Stimulated activated CD8-positive, alpha-beta memory T cell treated with anti-CD3 and anti-CD28 coated beads, Interleukin-15, amount 100 ng/mL, for 24 hours (primary cell): Measurements from ENCODE around the gene DNAH14.
A peak's percentile ranks its signal among the peaks of the same experiment; 100 is the strongest.

Experiments used
- DNase-seq: peaks from one replicate; pipeline ENCODE4 v3.0.0-alpha.2; 2020; ENCODE audit warnings: low read depth

Gene DNAH14

DNA sequence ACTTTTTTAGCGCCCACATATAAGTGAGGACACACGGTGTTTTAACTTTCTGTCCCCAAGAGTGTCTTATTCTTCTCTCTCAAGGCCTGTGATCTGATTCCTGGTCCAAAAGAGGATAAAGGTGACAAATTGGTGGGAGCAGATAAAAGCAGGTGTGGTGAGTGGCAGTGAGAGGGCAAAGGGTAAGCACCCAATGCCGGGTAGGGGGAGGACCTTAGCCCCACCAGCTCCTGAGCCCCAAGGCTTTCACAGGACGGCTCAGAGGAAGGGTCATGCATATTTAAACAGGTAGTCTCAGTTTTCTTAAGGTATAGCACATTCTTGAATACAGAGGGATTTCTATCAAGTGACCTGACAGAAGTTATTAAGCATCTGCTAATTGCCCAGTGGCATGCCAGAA lies 478.8 kb downstream of the DNAH14 start:
- no peak for DNase-seq

DNA sequence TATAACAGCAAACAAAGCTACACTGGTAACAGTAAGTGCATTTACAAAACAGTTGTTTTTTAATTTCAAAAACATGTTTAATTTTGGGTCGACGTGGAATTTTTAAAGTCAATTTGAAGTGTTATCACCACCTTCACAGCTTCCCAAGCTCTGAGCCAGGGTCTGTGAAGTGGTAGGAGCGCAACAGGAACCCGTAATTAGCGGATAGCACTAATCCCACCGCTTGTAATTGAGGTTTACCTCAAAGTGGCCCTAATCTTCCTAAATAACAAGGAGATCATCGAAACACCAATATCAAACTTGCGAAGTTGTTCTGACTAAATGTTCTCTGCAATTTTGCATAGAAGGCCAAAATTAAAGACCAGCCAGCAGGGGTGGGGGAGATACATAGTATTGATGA lies 479.6 kb downstream of the DNAH14 start:
- DNase-seq = no peak

DNA sequence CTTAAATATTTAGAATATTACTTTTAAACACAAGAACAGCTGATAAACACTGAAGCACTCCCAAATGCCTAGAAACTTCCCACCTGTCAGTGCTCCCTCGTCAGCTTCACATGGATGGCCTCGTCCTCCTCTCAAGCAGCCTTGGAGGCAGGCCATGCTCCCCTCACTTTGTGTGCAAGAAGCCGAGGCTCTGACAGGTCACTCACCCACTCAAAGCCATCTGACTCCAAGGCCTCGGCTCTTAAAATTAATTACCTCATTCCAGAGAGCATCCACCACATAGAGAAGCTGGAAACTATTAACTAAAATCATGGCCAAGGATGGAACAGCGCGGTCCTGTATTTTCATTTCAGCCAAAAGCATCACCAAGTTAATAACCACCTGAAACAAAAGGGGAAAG lies 480.6 kb downstream of the DNAH14 start:
- DNase-seq = no peak

DNA sequence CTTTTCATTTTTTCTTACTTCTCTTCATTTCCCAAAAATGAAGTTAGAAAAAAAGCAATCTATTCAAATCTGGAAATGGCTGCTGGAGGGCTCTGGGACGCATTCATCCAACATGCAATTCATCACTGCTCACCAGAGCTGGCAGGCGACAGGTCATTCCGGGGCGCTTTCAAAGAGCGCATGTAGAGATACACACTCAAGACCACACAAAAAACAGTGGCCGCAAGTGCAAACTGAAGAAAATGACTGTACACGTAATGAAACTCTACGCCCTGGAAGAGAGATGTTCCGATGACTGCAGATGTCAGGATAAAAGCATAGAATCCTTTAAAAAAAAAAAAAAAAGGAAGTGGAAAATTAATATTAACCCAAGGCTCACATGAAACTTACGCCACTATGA lies 482.8 kb downstream of the DNAH14 start:
- no peak for DNase-seq

DNA sequence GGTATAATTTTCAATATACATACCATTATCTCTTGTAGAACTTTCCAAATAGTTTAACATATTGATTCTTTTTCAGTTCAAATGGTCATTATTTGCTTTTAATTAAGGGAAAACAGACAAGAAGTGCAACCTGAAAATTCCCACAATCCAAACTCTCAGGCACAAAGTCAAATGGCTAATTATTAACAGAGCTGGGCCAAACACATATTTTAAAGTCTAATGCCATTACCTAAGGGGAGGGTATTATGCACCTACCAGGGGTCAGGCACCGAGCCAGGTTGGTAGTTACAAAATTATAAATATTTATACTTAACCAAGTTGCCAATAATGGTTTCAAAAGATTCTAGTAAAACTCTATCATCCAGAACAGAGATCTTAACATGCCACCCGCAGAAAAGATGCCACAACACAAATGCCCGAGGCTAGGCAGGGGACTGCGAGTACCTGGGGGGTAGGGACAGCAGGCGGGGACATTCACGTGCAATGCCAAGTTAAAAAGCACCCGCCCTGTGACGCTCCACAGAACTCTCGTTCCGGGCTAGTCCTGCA lies 483.4 kb downstream of the DNAH14 start:
- no peak for DNase-seq

DNA sequence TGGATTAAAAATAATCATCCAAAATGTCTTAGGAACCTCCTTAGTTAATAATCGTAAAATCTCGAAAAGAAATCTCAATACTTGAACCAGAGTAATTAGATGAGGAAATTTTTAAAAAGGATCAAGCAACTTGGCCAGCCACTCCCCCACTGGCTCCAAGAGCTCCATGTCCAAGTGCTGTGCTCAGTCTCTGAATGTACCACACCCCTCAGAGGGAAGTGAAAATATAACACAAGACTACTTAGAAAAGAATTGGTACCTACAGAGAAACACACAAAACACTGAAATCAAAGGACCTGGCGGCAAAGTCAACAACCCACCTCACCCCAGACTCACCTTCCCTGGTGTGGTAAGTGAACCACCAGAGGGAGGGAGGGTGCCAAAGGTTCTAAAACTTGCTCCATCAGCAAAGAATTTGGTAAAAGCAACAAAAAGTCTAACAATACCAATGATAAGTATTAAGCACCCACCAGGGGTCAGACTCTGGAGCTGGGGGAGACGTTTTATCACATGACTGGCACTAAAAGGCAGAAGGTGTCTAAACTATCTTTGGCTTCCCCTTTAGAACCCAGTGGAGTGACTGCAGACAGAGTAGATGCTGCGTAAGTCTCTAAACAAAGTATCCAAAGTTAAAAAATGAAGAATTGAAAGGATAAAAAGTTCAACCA lies 484.4 kb downstream of the DNAH14 start:
- DNase-seq = no peak

DNA sequence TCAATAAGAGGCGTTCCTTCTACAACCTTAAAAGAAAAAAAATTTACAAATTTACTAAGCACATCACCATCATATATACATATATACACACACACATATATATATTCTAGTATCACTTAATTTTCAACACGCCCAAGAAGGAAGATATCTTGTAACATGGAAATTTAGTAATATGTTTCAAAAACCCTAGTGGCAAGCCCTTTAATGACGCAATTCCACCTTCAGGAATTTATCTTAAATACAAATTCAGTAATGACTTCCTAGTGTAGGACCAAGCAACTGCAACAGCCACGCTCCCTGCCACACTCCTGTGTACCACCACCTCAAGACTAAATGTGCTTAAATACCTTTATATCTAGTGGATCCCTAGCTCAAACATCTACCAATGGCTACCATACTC lies 485.8 kb downstream of the DNAH14 start:
- no peak for DNase-seq

DNA sequence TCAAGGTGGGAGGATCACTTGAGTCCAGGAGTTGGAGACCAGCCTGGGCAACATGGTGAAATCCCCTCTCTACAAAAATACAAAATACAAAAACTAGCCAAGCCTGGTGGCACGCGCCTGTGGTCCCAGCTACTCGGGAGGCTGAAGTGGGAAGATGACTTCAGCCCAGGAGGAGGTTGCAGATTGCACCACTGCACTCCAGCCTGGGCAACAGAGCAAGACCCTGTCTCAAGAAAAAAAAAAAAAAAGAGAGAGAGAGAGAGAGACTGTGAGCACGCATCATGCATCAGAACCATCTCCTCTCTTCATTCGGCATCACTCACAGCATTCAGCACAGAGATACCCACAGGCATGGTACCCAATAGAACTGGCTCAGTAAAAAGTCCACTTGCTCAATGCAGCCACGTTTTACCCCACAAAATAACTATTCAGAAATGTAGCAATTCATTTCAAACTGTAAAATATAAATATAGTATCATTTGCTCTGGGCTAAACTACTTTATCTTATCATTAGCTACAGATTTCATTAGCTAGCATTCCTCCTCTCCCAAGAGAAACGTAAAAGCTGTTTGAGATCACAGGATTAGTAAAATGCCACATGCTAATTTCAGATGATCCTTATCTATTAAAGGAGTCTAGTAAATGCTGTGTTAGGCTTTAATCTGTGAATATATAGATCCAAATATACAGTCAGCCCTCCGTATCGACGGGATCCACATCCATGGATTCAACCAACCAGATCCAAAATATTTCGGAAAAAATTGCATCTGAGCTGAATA lies 486.7 kb downstream of the DNAH14 start:
- DNase-seq = no peak

DNA sequence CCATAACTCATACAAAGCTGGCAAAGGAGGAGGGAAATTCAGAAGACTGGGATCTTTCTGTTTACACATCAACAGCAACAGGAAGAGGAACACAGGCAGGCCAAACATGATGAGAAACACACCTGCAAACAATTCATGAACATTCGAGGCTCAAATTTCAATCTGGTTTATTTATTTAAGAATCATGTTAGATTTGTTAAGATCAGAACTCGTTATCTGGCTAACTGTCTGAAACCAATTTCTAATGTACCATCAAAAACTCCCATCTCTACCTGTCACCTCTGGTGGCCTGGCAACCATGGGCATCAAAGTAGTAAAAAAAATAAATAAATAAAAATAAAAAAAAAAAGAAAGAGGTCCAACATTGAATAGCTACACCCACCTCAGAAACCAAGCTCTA lies 488.6 kb downstream of the DNAH14 start:
- DNase-seq = no peak

DNA sequence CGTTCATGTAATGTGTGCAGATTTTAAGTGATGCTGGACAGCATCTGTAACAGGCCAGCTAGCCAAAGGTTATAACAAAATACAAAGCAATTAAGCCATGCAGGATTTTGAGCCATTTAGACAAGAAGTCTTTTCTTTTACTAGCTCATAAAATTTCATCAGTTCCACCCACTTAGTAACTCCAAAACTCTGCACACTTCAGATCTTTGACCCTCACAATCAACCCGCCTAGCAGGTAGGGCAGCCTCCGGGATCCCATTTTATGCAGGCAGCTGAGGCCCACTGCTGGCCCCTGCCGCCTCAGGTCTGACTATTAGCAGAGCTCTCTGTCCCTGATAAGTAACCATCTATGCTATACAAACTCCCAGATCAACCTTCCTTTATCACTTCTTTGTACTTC lies 489.1 kb downstream of the DNAH14 start:
- DNase-seq = no peak

DNA sequence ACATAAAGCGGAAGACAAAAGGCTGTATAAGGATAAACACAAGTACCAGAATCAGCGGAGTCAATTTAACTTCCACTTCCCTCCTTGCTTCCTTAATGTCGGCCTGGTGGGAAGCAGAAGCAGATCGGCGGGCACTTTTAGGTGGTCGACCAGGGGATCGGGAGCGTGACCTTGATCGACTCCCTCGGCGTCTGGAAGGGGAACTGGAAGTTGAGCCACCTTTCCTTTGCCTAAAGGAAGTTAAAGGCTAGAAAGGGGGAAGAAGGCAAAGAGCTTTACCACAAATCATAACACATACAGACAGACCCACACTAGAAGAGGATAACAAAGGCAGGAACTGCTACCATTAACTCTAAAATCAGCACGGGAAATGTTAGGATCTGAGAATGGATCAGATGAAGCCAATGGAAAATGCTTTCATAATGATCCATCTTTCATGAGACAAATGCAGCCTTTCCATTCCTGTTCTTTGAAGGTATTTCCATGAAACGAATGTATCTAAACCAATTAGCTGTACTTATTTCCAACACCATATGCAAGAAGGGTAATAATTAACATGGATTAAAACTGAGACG lies 492.6 kb downstream of the DNAH14 start:
- DNase-seq = no peak

DNA sequence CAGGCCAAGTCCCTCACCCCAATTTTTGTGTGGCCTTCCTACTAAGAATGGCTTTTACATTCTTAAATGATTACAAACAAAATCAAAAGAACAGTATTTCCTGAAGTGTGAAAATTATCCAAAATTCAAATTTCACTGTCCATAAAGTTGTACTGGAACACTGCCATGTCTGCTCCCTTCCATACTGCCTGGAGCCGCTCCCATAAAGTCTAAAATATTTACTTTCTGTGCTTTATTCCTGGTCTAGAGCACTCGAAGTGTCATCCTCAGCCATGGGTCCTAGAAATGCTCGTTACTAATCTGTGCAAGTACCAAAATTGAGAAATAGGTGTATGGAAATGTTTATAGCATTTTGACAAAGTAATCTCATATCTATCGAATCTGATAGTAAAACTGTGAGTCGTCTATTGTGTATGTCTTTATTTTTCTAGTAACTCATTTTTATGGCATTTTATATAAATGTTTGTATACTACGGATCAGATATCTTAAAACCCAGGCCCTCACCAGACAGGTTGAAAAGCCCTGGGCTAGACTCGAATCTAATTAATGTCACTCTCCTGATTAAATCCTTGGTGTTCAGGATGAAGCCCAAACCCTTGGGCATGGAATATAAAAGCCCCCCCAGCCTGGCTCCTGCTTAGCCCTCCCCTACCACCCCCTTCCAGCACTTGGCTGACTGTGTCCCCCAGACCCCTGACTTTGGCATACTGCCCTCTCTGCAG lies 493.5 kb downstream of the DNAH14 start:
- no peak for DNase-seq

DNA sequence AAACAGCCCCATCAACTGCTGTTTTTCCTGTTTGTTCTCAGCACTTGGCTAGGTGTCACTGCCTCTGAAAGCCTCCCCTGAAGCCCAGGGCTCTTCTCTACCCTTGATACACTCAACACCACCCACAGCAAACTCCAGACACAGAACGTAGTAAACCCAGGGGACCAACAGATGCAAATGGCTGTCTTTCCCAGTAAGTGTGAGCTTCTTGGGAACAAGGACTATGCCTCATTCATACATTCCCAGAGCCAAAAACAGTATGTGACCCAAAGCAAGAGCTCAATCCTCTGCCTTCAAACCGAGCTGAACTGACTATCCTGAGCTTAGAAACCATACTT lies 494.0 kb downstream of the DNAH14 start:
- no peak for DNase-seq

DNA sequence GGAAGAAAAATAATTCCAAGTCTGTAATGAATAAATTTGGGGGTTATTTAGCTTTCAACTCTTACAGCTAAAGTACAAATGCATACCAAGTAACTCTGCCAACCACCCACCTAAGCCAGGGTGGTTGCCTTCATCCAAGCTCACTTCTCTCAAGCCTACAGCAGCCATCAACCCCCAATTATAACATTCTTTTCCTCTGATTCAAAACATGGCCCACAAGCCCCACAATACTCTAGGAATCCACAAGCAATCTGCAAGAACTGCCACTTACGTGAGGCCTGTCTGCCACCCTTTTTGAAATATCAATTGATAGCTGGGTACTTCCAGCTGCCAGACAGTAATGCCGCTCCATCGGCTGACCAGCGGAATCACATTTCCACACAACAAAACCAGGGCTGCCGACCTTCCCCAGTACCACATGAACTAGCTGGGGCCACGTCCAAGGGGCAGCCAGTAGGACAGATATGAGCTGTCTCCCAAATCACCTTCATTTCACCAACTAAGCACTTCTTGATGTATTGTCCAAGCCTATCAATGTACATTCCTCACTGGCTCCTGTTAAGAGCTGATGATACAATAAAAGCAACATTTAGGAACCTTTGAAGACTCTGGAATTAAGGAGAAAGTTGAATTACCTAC lies 495.2 kb downstream of the DNAH14 start:
- DNase-seq = no peak

DNA sequence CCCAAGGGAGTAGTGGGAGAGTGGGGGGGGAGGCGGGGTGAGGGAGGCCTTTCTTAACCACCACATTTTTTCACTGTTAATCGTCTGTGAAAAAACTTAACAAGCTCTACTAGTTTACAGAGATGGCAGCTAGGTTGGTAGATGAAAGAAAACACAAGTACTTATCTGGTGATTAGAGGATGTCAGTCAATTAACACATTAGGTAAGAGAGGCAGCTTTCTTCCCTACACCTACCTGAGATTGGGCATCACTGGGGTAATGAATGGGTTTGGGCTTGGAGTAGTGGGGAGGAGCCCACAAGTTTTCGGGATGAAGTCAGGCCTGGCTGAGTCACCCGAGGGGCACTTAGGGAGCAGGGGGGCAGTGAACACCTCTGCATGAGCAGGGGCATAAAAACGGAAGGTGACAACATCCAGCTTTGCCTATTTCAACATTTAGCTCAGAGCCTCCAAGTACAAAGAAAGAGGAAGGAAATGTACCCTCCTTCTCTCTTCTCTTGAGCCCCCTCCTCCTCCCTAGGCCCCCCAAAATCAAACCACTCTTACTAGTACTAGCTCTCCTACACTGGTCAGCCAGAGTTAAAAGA lies 495.8 kb downstream of the DNAH14 start:
- no peak for DNase-seq

DNA sequence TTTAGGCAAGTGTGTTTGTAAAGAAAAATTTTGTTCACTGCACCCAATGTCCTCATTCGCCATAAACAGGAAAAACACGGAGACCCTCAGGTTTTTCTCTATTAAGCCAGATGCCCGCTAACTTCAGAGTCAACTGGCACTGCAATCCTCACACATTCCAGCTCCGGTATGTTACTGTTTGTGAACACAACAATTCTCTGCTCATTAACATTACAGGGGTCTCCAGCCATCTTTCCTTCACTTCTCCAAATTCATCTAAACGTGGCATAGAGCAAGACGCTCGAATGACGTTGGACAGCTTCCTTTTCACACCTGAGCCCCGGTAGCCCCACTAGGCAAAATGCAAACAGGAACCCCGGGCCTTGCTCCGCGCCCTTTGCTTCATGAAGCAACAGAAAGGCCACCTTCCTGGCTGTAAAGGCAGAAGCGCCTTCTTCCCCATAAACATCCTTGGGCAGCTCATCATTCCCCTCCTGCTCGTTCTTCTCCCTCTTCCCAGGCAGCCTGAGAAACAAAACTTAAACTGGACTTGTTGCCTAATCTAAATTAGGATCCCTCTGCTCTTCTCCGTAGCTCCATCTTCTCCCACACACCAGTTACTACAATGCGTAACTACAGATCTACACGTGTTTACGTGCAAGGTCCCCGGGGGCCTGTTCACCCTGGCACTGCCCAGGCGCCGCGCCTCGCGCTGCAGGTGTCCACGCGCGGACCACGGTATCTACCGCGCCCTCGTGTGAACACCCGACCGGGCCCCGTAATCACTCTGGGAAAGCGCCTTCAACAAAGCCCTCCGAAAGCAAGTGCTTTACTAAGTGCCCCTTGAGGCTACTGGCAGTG lies 497.1 kb downstream of the DNAH14 start:
- no peak for DNase-seq

DNA sequence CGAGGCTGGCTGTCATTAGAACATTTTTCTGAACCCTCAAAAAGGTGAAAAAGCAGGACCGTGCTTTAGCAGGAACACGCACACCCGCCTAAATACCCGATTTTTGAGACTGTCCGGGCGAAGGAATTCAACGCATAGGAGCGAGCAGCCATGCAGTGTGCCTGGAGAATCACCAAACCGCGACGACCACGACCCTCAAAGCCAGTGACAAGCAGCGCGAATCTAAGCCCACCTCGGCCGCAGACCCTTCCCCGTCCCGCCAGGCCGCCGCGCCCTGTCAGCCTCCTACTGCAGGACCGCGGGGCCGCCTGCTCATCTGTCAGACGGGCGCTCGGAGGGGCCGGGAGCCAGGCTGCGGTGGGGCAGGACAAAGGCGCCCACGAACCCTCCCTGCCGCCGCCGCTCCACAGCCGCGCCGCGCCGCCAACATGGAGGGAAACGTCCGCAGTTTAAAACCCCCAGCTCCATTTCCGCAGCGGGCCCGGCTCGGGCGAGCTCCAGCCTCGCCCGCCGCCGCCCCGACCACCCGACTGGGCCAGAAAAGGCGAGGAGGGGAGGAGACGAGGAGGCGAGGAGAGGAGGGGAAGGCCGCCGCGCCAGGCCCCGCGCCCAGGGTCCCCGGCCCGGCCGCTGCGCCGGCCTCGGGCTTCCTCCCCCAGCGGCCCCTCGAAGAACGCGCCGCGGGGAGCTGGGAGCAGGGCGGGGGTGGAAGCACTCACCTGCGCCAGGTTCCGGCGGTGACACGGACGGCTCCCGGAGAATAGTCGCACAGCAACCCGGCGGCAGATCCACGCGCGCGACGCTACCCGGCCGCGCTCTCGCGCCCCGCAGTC lies 498.0 kb downstream of the DNAH14 start, which contains the start of gene LBR:
LBR (minus strand) TSS at position 804 of the 833 bp plus-strand sequence. CDS start 3,963 bp downstream, outside the sequence.
- no peak for DNase-seq

DNA sequence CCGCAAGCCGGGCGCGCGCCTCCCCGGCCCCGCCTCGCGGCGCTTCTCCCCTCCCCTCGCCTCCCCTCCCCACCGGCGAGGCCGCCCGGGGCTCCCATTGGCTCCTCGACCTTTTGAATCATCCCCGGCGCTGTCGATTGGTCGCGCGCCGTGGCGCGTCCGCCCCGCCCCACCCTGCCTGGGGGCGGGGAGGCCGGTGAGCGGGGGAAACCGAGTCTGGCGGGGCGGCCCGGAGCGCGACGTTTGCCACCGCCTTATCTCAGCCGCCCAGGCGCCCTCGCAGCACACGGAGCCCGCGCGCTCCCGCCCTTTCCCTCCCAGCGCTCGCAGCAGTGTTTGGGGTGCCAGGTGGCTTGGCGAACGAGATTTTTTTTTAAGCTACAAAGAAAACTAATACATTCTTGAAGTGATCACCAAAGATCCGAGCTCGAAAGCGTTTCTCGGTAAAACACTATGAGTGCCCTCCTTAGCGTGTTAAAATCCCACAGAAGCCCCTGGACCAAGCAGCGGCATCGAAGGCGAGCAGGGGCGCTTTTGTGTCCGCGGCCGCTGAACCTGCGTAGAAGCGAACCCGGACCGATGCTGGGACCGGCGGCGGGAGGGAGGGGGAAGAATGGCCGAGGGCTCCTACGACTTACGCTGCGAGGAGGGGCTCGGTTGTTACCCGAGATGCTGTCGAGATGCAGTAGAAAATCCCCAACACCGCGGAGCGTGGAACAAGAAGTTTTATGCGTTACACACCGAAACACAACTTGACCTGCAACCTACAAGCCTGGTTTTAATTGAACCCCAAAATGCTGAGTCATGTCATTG lies 498.8 kb downstream of the DNAH14 start:
- peak; percentile 79 for DNase-seq

DNA sequence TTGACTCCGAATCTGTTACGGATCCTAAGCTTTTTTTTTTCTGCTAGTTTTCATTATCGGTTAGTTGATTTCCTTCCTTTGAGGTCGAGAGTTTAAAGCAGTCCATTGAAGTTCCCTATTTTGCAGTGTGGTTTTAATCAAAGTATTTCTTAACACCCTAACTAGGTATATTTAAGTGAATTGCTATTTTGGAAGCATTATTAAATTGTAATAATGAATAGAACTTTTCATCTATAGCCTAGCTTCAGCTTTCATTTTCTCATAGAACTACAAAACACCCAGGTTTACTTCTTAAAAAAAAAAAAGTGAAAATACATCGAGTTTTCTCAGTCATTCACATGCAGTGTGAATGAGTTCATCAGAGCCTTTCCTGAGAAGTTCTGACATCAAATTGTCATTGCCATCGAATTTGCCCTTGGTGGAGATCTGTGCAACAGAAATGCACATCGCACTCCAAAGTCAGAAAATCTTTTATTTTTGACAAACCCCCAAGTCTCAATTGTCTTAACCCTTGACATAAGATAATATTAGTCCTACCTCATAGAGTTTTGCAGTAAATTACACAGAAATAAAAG lies 499.5 kb downstream of the DNAH14 start:
- DNase-seq = no peak
